Lung (tissue), 12 donors: ENCODE measurements around the gene PKM. TPM values are rescaled to one million over a fixed set of nuclear protein-coding genes. Genes with fewer than 3 reads are reported as not detected.

ENCODE experiments used
- ATAC-seq: fragments of 200-7000 bp; cut with Tn5 transposase; one replicate; pipeline ENCODE4 v1.9.1; 2020; ENCODE audit warnings: moderate number of reproducible peaks; ENCODE audit not compliant: insufficient read depth, low FRiP score
- DNase-seq, 3 donors: peaks; one replicate each; pipeline ENCODE4 v3.0.0-alpha.2; 2013 to 2017
- H3K27ac ChIP-seq, 2 donors: one replicate each; pipeline ENCODE4 v1.5.1; 2013; ENCODE audit warnings: mild to moderate bottlenecking in 2 of 2, moderate library complexity in 2 of 2, control low read depth in 1 of 2, inconsistent platforms in 1 of 2, low read depth in 1 of 2, low read length in 1 of 2
- H3K27me3 ChIP-seq, 3 donors: one replicate each; pipeline ENCODE4 v1.5.1; 2013; ENCODE audit warnings: low read length in 2 of 3; ENCODE audit not compliant: control insufficient read depth in 3 of 3, insufficient read depth in 3 of 3
- H3K36me3 ChIP-seq, 4 donors: one replicate each; pipeline ENCODE4 v1.5.1; 2013; ENCODE audit warnings: low read length in 4 of 4, mild to moderate bottlenecking in 1 of 4, moderate library complexity in 1 of 4; ENCODE audit not compliant: control insufficient read depth in 4 of 4, insufficient read depth in 4 of 4
- H3K4me1 ChIP-seq, 5 donors: one replicate each; pipeline ENCODE4 v1.5.1; 2013; ENCODE audit warnings: low read length in 5 of 5, mild to moderate bottlenecking in 2 of 5, moderate library complexity in 1 of 5; ENCODE audit not compliant: control insufficient read depth in 5 of 5, insufficient read depth in 5 of 5
- H3K4me3 ChIP-seq: one replicate; pipeline ENCODE4 v1.5.1; 2013; ENCODE audit warnings: mild to moderate bottlenecking, control low read depth, moderate library complexity
- H3K9ac ChIP-seq, 2 donors: one replicate each; pipeline ENCODE4 v1.5.1; 2013; ENCODE audit warnings: low read length in 2 of 2, control low read depth in 1 of 2; ENCODE audit not compliant: insufficient read depth in 1 of 2
- H3K9me3 ChIP-seq, 4 donors: one replicate each; pipeline ENCODE4 v1.5.1; 2013; ENCODE audit warnings: low read length in 3 of 4, mild to moderate bottlenecking in 1 of 4, moderate library complexity in 1 of 4; ENCODE audit not compliant: control insufficient read depth in 4 of 4, insufficient read depth in 3 of 4
- WGBS, 2 donors: extraction: QIAGEN DNeasy Blood & Tissue Kit; methylation state at CpG; one replicate each; pipeline ENCODE4 v1.1.7; 2013; 5-methylcytosine and 5-hydroxymethylcytosine counted together
- polyA plus RNA-seq, 2 donors: library from polyadenylated mRNA; stranded (reverse); fragments of 200-250 nt; gene quantifications; one replicate each; pipeline ENCODE4 v1.2.1, GENCODE V29; 2013
- total RNA-seq, 2 donors: library from RNA; depleted of rRNA in 1 of 2; stranded (reverse); fragments of >200 nt in 1 of 2; gene quantifications; one replicate each; pipeline ENCODE4 v1.2.1, GENCODE V29; 2014 to 2021
- TF ChIP-seq, protein P1 (sequence below): IDR thresholded peaks from 2 replicates; pipeline ENCODE4 v1.5.1; 2012; ENCODE audit warnings: mild to moderate bottlenecking; ENCODE audit errors: control extremely low read depth, extremely low read depth
- donor health status: control.
- donor health status: control.
- donor health status: Bipolar disorder and iron deficiency.
- donor health status: healthy.
- donor health status: DM: yes; HTN: yes; CAD: no.

The PKM gene
- total and polyA plus RNA-seq, 4 donors = 235 to 867 (median 504) TPM

DNA sequence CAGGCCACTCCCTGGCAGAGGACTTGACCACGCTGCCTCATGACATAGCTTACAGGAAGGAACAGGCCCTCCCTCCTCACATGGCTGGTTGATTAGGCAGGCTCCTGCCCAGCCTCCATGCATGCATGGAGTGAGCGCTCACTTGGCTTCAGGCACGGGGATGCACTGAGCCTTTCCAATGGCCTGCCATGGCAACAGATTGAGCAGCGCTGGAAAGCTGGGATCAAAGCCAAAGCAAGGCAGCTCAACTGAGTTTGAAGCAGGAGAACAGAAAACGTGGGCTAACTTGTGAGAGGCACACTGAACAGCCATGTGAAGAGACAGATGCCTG, 27.5 kb downstream of the PKM start:
- WGBS, 2 donors = 44 to 55% methylated on average over 5 of the region's 5 CpGs
- Histone ChIP-seq H3K9ac (no peak overlapping the region), H3K36me3 (peaks cover 50 to 75% (median 67%) of the 10 kb centered on the region in 4 donors)

DNA sequence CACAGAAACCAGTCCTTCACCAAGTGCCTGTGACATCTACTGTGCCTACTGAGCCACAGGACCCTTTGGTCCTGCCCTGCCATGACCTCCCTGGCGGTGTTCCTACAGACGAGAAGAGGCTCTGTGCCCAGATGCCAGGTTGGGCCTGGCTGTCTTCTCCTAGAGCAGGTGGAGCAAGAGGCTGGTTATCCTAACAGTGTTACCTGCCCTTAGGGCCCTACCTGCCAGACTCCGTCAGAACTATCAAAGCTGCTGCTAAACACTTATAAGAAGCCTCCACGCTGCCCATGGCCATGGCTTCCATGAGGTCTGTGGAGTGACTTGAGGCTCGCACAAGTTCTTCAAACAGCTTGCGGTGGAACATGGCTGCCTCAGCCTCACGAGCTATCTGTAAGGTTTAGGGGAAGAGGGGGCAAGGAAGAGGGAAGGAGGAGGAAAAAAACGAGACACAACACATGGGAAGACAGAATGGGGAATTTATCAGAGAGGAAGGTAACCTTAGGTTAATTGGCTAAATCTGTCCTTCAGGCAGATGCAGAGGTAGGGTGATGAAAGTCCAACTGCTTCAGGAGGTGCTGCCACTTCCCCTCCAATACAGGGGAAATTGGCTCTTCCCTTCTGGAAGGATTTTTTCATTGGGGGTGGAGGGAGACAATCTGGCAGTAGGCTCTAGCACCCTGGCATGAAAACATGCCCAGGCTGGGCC, 28.0 kb downstream of the PKM start:
- H3K27me3 ChIP-seq = peaks cover 0 to 1% (median 0%) of the 10 kb centered on the region in 3 donors
- no peak overlapping the region for H3K4me3 ChIP-seq
- DNase-seq (no peak), ATAC-seq (no peak)
- peaks cover 0 to 11% (median 0%) of the 10 kb centered on the region in 5 donors for H3K4me1 ChIP-seq
- TF ChIP-seq, protein P1, sequence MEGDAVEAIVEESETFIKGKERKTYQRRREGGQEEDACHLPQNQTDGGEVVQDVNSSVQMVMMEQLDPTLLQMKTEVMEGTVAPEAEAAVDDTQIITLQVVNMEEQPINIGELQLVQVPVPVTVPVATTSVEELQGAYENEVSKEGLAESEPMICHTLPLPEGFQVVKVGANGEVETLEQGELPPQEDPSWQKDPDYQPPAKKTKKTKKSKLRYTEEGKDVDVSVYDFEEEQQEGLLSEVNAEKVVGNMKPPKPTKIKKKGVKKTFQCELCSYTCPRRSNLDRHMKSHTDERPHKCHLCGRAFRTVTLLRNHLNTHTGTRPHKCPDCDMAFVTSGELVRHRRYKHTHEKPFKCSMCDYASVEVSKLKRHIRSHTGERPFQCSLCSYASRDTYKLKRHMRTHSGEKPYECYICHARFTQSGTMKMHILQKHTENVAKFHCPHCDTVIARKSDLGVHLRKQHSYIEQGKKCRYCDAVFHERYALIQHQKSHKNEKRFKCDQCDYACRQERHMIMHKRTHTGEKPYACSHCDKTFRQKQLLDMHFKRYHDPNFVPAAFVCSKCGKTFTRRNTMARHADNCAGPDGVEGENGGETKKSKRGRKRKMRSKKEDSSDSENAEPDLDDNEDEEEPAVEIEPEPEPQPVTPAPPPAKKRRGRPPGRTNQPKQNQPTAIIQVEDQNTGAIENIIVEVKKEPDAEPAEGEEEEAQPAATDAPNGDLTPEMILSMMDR = no peak
- WGBS, 2 donors = 84 to 86% methylated on average over 8 of the region's 8 CpGs
- H3K36me3 ChIP-seq = peaks cover 45 to 72% (median 63%) of the 10 kb centered on the region in 4 donors
- no peaks in the 10 kb centered on the region for H3K9me3 ChIP-seq
- peak overlapping the region; percentile 7 to 47 for H3K27ac ChIP-seq
- H3K9ac ChIP-seq = no peak overlapping the region

More for the DNA sequence above, 27.5 kb downstream of the PKM start:
- ATAC-seq (no peak), DNase-seq (peak; percentile 82 to 92 (median 88))
- Histone ChIP-seq H3K4me3 (no peak overlapping the region), H3K27me3 (no peaks in the 10 kb centered on the region), H3K27ac (peak overlapping the region in 1 of 2 donors; percentile 47), H3K4me1 (peaks cover 0 to 11% (median 0%) of the 10 kb centered on the region in 5 donors), H3K9me3 (no peaks in the 10 kb centered on the region)
- TF ChIP-seq, protein P1 = no peak

DNA sequence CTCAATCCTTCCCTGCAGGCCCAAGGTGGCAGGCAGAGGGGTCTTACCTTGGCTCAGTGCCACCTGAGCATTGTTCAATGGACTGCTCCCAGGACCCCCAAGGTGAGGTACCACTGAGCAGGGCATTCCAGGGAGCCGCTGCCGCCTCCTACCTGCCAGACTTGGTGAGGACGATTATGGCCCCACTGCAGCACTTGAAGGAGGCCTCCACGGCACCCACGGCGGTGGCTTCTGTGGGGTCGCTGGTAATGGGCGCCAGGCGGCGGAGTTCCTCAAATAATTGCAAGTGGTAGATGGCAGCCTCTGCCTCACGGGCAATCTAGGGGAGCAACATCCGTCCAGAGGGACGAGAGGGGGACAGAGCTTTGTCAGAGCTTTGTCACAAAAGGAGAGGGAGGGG, 28.7 kb downstream of the PKM start:
- DNase-seq (no peak), ATAC-seq (no peak)
- H3K27ac ChIP-seq = peak overlapping the region in 1 of 2 donors; percentile 47
- peaks cover 0 to 4% (median 0%) of the 10 kb centered on the region in 3 donors for H3K27me3 ChIP-seq
- no peaks in the 10 kb centered on the region for H3K9me3 ChIP-seq
- peaks cover 0 to 11% (median 0%) of the 10 kb centered on the region in 5 donors for H3K4me1 ChIP-seq
- peaks cover 39 to 66% (median 57%) of the 10 kb centered on the region in 4 donors for H3K36me3 ChIP-seq
- H3K9ac ChIP-seq = no peak overlapping the region
- TF ChIP-seq, protein P1 = no peak
- whole genome bisulfite sequencing, 2 donors = 92 to 93% methylated on average over 13 of the region's 13 CpGs
- H3K4me3 ChIP-seq = no peak overlapping the region
